Panc1 (cell line): ENCODE results near the gene GCA. TPM values are rescaled to one million over a fixed set of nuclear protein-coding genes. Genes with fewer than 3 reads are reported as not detected.

ENCODE experiments used
- ATAC-seq: fragments of 200-7000 bp; cut with Tn5 transposase; 2 replicates; pipeline ENCODE4 v1.9.1; 2020; ENCODE audit warnings: mild to moderate bottlenecking, moderate library complexity
- BruUV-seq: library from RNA; stranded (reverse); fragments of 400-500 nt; replicated peaks from 2 replicates; lab custom pipeline; 2021; lab: Mats Ljungman, UMichigan
- CTCF ChIA-PET: fragments of 300-600 bp; sonication (Branson Sonifier 250); formaldehyde crosslinking; loops from one replicate; lab custom pipeline; 2022; ENCODE audit warnings: antibody characterized with exemption; lab: Charles Lee
- POLR2A ChIA-PET: fragments of 300-600 bp; sonication (Branson Sonifier 250); formaldehyde crosslinking; loops from one replicate; lab custom pipeline; 2022; ENCODE audit warnings: antibody characterized with exemption; lab: Charles Lee
- DNase-seq: peaks from one replicate; pipeline ENCODE4 v3.0.0-alpha.2; 2010; ENCODE audit warnings: low read depth, low spot score
- H3K27ac ChIP-seq: 2 replicates; pipeline ENCODE4 v1.5.1; 2011; ENCODE audit warnings: mild to moderate bottlenecking, low read length, inconsistent platforms
- H3K27me3 ChIP-seq: fragments of 200-500 bp; sonication (Bioruptor generic); 2 replicates; pipeline ENCODE4 v1.6.0; 2014; ENCODE audit warnings: low read length, inconsistent platforms; ENCODE audit not compliant: control insufficient read depth, insufficient read depth
- H3K36me3 ChIP-seq: fragments of 200-500 bp; sonication (Bioruptor generic); 2 replicates; pipeline ENCODE4 v1.5.1; 2014; ENCODE audit warnings: inconsistent platforms, mild to moderate bottlenecking, low read length, moderate library complexity; ENCODE audit not compliant: control insufficient read depth, insufficient read depth
- H3K4me1 ChIP-seq: 2 replicates; pipeline ENCODE4 v1.5.1; 2011; ENCODE audit warnings: inconsistent platforms, mild to moderate bottlenecking, low read length, moderate library complexity; ENCODE audit not compliant: control insufficient read depth, insufficient read depth
- H3K4me3 ChIP-seq, 2 experiments: 2 replicates each; pipeline ENCODE4 v1.5.1; 2011 to 2012; ENCODE audit warnings: low read depth in 2 of 2, low read length in 2 of 2, mild to moderate bottlenecking in 2 of 2, inconsistent platforms in 1 of 2, moderate library complexity in 1 of 2
- H3K9me3 ChIP-seq: fragments of 200-500 bp; sonication (Bioruptor generic); 2 replicates; pipeline ENCODE4 v1.5.1; 2014; ENCODE audit warnings: low read depth, mild to moderate bottlenecking, inconsistent platforms, low read length, moderate library complexity; ENCODE audit not compliant: control insufficient read depth, insufficient read depth
- CTCF ChIP-seq: fragments of 450-650 bp; IDR thresholded peaks from 2 replicates; pipeline ENCODE4 v1.5.1; 2017; ENCODE audit warnings: mild to moderate bottlenecking
- POLR2AphosphoS5 ChIP-seq: IDR thresholded peaks from 2 replicates; pipeline ENCODE4 v1.6.1; 2012; ENCODE audit warnings: mild to moderate bottlenecking, low read depth, low read length, moderate library complexity
- SIN3A ChIP-seq: IDR thresholded peaks from 2 replicates; pipeline ENCODE4 v1.6.1; 2012; ENCODE audit warnings: low read depth, mild to moderate bottlenecking, low read length, moderate library complexity, borderline replicate concordance; ENCODE audit not compliant: insufficient read depth
- TCF7L2 ChIP-seq: IDR thresholded peaks from 2 replicates; pipeline ENCODE4 v1.6.1; 2011; ENCODE audit warnings: mild to moderate bottlenecking, low read depth, low read length, inconsistent platforms
- in situ Hi-C: cut with HindIII; loops from 2 replicates; pipeline ENCODE4 v1.10.0; 2016; ENCODE audit warnings: low sequenced_read_pairs, low pct_unique_long_range_greater_than_20kb
- intact Hi-C: fragments of 100-400 bp; cut with micrococcal nuclease; formaldehyde crosslinking; loops from one replicate; pipeline ENCODE4 v1.10.0; 2022; ENCODE audit not compliant: unreplicated experiment
- total RNA-seq: library from RNA; stranded (reverse); gene quantifications from one replicate; pipeline ENCODE4 v1.2.1, GENCODE V29; 2021; ENCODE audit not compliant: unreplicated experiment
- TF ChIP-seq, protein P1 (sequence below), 2 experiments: IDR thresholded peaks; 2 replicates each; pipeline ENCODE4 v1.6.1; 2011 to 2012; ENCODE audit warnings: low read depth in 2 of 2, control low read depth in 1 of 2, low read length in 1 of 2, mild to moderate bottlenecking in 1 of 2, moderate library complexity in 1 of 2; ENCODE audit not compliant: insufficient read depth in 1 of 2

The GCA gene
- total RNA-seq, 1 experiment from 2014 or later = 21.3 TPM

DNA sequence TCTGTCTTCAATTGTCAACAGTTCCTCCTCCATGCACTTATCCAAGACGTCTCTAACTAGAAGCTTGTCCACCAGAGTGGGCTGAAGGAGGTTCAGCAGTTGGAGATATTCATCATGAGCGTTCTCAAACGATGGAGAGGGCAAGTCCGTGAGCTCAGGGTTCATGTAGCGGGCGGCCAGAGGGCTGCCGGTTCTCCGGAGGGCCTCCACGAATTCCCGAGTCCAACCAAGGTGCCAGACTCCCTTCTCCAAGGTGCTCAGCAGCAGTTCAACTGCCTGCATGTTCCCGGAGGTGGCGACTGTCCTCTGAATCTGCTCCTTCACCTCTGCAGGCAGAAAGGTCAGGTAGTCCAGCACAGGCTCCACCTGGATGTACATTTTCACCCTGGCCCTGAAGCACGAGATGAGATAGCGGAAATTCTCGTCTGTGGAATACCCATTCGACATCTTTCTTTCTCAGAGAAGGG is 26.0 kb upstream of the GCA start:
- in situ Hi-C loops (no loop called here), intact Hi-C loops (no loop called here)
- Histone ChIP-seq H3K27me3 (no peaks in the 10 kb centered on the region), H3K36me3 (no peaks in the 10 kb centered on the region), H3K9me3 (no peaks in the 10 kb centered on the region), H3K4me1 (peaks cover 6% of the 10 kb centered on the region), H3K27ac (peak overlapping the region; percentile 78), H3K4me3 (peak overlapping the region; percentile 84 to 95)
- no peak for TF ChIP-seq CTCF
- TF ChIP-seq, protein P1, sequence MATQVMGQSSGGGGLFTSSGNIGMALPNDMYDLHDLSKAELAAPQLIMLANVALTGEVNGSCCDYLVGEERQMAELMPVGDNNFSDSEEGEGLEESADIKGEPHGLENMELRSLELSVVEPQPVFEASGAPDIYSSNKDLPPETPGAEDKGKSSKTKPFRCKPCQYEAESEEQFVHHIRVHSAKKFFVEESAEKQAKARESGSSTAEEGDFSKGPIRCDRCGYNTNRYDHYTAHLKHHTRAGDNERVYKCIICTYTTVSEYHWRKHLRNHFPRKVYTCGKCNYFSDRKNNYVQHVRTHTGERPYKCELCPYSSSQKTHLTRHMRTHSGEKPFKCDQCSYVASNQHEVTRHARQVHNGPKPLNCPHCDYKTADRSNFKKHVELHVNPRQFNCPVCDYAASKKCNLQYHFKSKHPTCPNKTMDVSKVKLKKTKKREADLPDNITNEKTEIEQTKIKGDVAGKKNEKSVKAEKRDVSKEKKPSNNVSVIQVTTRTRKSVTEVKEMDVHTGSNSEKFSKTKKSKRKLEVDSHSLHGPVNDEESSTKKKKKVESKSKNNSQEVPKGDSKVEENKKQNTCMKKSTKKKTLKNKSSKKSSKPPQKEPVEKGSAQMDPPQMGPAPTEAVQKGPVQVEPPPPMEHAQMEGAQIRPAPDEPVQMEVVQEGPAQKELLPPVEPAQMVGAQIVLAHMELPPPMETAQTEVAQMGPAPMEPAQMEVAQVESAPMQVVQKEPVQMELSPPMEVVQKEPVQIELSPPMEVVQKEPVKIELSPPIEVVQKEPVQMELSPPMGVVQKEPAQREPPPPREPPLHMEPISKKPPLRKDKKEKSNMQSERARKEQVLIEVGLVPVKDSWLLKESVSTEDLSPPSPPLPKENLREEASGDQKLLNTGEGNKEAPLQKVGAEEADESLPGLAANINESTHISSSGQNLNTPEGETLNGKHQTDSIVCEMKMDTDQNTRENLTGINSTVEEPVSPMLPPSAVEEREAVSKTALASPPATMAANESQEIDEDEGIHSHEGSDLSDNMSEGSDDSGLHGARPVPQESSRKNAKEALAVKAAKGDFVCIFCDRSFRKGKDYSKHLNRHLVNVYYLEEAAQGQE (IDR thresholded peaks at IDR 0.05; ENCODE audit: insufficient read depth in 1 of 2, low read depth in 2 of 2, low read length in 1 of 2) = peak in 1 of 2 experiments; percentile 16; a peak in 1 of 4 replicates
- ChIA-PET POLR2A (no interaction called here), CTCF (interaction anchor here (0.6 to 0.9 kb wide), 3 partner anchors 16 to 1100 kb away, joined by 3 read pairs; no protein-coding TSS in a partner anchor)
- no TSS peak for BruUV-seq
- DNase-seq = no peak
- peak; percentile 65 for ATAC-seq

GRCh38 chr2:162318328-162319180 is 25.4 kb upstream of the GCA start, which contains the start of gene IFIH1:
IFIH1 (minus strand) TSS chr2:162318684; CDS start chr2:162318307, 377 bp downstream.
- POLR2A ChIA-PET = no interaction called here
- peak; percentile 96 for ATAC-seq

More at GRCh38 chr2:162318328-162319180, 25.4 kb upstream of the GCA start, which contains the start of gene IFIH1:
- peak within 1 kb of the TSS; percentile 84 to 95 for H3K4me3 ChIP-seq
- BruUV-seq = no TSS peak
- CTCF ChIA-PET = interaction anchor here (0.7 to 0.9 kb wide), 2 partner anchors 16 to 192 kb away, joined by 3 read pairs; no protein-coding TSS in a partner anchor
- no peaks in the 10 kb centered on the region for H3K27me3 ChIP-seq
- in situ Hi-C loops (no loop called here), intact Hi-C loops (no loop called here)
- H3K36me3 ChIP-seq = no peaks in the 10 kb centered on the region
- TF ChIP-seq, protein P1 (IDR thresholded peaks at IDR 0.05; ENCODE audit: insufficient read depth in 1 of 2, low read depth in 2 of 2, low read length in 1 of 2) = no peak
- TF ChIP-seq CTCF (peak; percentile 58), TCF7L2 (0 out of 2 replicates have a peak, but pooled peaks have one; percentile 49), SIN3A (no peak), POLR2AphosphoS5 (0 out of 2 replicates have a peak, but pooled peaks have one; percentile 18)
- H3K27ac ChIP-seq = peak within 1 kb of the TSS; percentile 95
- peaks cover 6% of the 10 kb centered on the region for H3K4me1 ChIP-seq
- H3K9me3 ChIP-seq = no peaks in the 10 kb centered on the region
- peak; percentile 71 for DNase-seq
